ENCODE results near the gene FGF21.

DNA sequence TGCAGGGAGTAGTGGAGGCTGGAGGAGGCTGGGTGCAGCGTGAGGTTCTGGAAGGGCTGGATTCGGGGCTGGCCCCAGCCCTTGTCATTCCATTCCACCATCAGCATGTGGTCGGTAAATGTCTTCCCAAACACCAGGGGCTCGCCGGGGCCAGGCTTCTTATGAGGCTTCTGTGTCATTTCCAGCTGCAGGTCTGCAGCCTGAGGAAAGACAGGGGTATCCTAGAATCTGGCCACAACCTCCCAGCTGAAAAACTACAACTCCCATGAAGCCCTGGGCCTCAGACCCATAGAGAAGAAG lies 51.1 kb downstream of the FGF21 start:
- no peak for TF ChIP-seq POLR2A (IDR thresholded peaks at IDR 0.05)
- TF ChIP-seq, protein P1, sequence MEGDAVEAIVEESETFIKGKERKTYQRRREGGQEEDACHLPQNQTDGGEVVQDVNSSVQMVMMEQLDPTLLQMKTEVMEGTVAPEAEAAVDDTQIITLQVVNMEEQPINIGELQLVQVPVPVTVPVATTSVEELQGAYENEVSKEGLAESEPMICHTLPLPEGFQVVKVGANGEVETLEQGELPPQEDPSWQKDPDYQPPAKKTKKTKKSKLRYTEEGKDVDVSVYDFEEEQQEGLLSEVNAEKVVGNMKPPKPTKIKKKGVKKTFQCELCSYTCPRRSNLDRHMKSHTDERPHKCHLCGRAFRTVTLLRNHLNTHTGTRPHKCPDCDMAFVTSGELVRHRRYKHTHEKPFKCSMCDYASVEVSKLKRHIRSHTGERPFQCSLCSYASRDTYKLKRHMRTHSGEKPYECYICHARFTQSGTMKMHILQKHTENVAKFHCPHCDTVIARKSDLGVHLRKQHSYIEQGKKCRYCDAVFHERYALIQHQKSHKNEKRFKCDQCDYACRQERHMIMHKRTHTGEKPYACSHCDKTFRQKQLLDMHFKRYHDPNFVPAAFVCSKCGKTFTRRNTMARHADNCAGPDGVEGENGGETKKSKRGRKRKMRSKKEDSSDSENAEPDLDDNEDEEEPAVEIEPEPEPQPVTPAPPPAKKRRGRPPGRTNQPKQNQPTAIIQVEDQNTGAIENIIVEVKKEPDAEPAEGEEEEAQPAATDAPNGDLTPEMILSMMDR (IDR thresholded peaks at IDR 0.05), result no peak
